ENCODE measurements around the gene NFE2L2.

DNA sequence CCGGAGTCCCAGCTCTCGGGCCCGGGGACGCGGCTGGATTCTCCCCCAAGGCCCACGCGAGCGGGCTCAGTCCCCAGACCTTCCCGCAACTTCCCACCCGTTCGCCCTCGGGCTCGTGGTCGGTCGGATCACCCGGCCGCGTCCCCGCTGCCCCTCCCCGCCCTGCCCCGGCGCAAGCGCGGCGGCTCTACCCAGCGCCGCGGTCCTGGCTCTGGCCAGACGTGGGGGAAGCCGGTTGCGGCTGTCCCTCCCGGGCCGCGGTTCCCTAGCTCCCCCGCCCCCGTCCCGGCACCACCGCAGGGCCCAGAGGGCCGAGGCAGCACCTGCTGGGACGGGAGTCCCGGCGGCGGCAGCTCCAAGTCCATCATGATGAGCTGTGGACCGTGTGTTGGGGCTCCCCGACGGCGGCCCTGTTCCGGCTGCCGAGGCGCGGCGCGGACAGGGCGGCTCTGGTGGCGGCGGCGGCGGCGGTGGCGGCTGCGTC lies 276 bp downstream of the NFE2L2 start:
- TF ChIP-seq, protein P1, sequence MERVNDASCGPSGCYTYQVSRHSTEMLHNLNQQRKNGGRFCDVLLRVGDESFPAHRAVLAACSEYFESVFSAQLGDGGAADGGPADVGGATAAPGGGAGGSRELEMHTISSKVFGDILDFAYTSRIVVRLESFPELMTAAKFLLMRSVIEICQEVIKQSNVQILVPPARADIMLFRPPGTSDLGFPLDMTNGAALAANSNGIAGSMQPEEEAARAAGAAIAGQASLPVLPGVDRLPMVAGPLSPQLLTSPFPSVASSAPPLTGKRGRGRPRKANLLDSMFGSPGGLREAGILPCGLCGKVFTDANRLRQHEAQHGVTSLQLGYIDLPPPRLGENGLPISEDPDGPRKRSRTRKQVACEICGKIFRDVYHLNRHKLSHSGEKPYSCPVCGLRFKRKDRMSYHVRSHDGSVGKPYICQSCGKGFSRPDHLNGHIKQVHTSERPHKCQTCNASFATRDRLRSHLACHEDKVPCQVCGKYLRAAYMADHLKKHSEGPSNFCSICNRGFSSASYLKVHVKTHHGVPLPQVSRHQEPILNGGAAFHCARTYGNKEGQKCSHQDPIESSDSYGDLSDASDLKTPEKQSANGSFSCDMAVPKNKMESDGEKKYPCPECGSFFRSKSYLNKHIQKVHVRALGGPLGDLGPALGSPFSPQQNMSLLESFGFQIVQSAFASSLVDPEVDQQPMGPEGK (CRISPR knock-in tag; IDR thresholded peaks at IDR 0.05; ENCODE audit: borderline replicate concordance), result no peak
- TF ChIP-seq CSRNP3 (CRISPR knock-in tag; IDR thresholded peaks at IDR 0.05) (no peak), TSHZ2 (CRISPR knock-in tag; IDR thresholded peaks at IDR 0.05) (no peak), ISL1 (CRISPR knock-in tag; IDR thresholded peaks at IDR 0.05) (no peak), CREB5 (CRISPR knock-in tag; IDR thresholded peaks at IDR 0.05; ENCODE audit: low read depth) (no peak)
- TF ChIP-seq, protein P2, sequence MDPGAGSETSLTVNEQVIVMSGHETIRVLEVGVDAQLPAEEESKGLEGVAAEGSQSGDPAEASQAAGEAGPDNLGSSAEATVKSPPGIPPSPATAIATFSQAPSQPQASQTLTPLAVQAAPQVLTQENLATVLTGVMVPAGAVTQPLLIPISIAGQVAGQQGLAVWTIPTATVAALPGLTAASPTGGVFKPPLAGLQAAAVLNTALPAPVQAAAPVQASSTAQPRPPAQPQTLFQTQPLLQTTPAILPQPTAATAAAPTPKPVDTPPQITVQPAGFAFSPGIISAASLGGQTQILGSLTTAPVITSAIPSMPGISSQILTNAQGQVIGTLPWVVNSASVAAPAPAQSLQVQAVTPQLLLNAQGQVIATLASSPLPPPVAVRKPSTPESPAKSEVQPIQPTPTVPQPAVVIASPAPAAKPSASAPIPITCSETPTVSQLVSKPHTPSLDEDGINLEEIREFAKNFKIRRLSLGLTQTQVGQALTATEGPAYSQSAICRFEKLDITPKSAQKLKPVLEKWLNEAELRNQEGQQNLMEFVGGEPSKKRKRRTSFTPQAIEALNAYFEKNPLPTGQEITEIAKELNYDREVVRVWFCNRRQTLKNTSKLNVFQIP (CRISPR knock-in tag; IDR thresholded peaks at IDR 0.05; ENCODE audit: borderline replicate concordance, low read depth), result no peak

Measured in SK-N-SH treated with all-trans-retinoic acid at 6 μM for 48 hours (cell line).